HT-29 (cell line): ENCODE data around the gene ATG9A. TPM values are rescaled to one million over a fixed set of nuclear protein-coding genes. Genes with fewer than 3 reads are reported as not detected.
A peak's percentile ranks its signal among the peaks of the same experiment; 100 is the strongest.
"Not testable (repeated sequence)": the region's sequence is repeated elsewhere in the genome, so short reads cannot be mapped to it uniquely, and the experiment has no call there.

ENCODE experiments used
- DNase-seq: peaks from one replicate; pipeline ENCODE4 v3.0.0-alpha.2; 2015; ENCODE audit warnings: low spot score
- total RNA-seq: library from RNA; depleted of rRNA; stranded (reverse); fragments of >200 nt; shearing (Covaris generic); gene quantifications from 2 replicates; pipeline ENCODE4 v1.2.3, GENCODE V29; 2014

Gene ATG9A
- total RNA-seq, 1 experiment from 2014 or later, result 107 TPM

DNA sequence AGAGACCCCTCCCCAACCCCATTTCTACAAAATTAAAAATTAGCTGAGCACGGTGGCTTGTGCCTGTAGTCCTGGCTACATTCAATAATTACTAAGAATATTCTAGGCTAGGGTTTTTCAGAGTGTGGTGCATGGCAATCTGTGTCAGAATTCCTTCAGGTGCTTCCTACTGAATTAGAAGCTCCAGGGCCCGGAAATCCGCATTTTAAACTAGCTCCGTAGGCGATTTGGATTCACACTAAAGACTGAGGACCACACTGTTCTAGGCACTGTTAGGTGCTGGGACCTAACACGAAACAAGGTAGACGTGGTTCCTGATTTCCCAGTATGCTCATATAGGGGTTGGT, 23.5 kb downstream of the ATG9A start:
- DNase-seq, result no peak

DNA sequence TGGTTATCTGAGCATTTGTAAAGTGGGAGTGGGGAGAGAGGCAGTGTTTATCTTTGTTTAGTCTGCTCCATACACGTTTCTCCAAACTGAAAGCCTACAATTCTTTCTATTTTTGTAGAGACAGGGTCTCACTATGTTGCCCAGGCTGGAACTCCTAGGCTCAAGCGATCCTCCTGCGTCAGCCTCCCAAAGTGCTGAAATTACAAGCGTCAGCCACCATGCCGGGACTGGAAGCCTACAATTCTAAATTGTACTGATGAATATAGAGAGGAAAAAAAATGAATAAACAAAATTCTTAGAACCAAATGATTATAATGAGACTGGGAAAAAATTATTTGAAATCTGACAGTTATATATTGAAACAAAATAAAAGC, 24.3 kb downstream of the ATG9A start:
- no peak for DNase-seq

DNA sequence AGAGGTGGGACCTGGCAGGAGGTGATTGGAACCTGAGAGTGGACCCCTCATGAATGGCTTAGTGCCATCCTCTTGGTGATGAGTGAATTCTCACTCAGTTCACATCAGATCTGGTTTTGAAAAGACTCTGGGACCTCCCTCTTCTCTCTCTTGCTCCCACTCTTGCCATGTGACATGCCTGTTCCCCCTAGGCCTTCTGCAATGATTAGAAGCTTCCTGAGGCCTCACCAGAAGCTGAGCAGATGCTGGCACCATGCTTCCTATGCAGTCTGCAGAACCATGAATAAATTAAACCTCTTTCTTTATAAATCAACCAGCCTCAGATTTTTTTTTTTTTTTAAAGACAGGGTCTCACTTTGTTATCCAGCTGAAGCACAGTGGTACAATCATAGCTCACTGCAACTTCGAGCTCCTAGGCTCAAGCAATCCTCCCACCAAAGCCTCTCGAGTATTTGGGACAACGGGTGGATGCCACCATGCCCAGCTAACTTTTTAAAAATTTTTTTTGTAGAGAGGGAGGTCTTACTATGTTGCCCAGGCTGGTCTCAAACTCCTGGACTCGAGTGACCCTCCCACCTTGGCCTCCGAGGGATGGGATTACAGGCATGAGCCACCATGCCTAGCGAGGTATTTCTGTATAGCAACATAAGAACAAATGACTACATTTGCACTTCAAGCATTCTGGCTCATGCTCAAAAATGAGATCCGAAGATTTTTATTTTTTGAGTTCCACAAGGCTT, 24.8 kb downstream of the ATG9A start:
- DNase-seq, result no peak

DNA sequence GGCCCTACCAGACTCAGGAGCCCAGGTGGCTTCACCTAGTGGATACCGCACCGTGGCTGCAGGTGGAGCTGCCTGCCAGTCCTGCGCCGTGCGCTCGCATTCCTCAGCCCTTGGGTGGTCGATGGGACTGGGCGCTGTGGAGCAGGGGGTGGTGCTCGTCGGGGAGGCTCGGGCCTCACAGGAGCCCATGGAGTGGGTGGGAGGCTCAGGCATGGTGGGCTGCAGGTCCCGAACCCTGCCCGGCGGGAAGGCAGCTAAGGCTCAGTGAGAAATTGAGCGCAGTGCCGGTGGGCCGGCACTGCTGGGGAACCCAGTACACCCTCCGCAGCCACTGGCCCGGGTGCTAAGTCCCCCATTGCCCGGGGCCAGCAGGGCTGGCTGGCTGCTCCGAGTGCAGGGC, 28.1 kb downstream of the ATG9A start:
- DNase-seq, result not testable (repeated sequence)

DNA sequence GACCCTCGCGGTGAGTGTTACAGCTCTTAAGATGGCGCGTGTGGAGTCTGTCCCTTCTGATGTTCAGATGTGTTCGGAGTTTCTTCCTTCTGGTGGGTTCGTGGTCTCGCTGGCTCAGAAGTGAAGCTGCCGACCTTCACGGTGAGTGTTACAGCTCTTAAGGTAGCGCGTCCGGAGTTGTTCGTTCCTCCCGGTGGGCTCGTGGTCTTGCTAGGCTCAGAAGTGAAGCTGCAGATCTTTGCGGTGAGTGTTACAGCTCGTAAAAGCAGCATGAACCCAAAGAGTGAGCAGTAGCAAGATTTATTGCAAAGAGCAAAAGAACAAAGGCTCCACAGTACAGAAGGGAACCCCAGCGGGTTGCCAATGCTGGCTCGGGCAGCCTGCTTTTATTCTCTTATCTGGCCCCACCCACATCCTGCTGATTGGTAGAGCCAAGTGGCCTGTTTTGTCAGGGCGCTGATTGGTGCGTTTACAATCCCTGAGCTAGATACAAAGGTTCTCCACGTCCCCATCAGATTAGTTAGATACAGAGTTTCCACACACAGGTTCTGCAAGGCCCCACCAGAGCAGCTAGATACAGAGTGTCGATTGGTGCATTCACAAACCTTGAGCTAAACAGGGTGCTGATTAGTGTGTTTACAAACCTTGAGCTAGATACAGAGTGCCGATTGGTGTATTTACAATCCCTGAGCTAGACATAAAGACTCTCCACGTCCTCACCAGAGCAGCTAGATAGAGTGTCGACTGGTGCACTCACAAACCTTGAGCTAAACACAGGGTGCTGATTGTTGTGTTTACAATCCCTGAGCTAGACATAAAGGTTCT, 28.7 kb downstream of the ATG9A start:
- not testable (repeated sequence) for DNase-seq

DNA sequence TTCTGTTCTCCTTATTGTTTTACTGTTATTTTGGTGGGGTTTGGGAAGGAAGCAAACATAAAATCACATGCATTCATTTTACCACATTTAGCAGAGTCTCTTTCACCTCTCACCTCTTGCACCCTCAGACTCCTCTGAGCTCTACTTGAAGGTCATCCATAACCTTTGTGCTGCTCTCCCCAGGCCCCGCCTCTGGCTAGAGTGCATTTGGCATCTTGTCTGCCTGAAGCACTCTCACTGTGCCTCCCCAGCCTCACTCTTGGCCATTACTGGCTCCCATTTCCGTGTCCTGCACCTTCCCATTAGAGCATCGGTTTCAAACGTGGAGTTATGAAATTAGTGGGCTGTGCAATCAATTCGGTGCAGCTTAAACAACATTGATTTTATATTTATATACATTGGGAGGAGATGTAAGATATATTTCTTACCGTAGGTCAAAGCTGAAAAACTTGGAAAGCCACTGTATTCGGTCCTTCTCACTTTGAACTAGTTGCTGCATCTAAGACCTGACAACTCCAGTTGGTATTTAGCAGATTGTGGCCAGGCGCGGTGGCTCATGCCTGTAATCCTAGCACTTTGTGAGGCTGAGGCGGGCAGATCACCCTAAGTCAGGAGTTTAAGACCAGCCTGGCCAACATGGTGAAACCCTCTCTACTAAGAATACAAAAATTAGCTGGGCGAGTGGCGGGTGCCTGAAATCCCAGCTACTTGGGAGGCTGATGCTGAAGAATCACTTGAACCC, 29.8 kb downstream of the ATG9A start:
- no peak for DNase-seq

DNA sequence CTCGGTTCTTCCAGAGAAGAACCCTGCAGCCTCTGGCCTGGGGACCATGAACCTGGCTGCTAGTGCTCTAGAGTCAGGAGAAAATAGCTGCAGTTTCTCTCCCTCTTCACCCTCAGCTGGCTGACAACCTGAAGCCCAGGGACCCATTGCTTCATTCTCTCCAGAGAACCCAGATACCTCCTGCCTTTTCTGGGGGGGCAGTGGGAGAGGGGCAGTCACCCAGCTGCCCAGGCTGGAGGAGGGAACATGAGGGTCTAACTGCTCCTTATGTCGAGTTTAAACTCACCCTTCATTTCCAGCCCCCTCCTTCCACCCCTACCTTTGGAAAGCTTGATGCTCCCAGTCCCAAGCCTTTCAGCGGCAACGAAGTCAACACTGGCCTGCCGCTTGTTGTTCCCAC, 30.5 kb downstream of the ATG9A start:
- no peak for DNase-seq

DNA sequence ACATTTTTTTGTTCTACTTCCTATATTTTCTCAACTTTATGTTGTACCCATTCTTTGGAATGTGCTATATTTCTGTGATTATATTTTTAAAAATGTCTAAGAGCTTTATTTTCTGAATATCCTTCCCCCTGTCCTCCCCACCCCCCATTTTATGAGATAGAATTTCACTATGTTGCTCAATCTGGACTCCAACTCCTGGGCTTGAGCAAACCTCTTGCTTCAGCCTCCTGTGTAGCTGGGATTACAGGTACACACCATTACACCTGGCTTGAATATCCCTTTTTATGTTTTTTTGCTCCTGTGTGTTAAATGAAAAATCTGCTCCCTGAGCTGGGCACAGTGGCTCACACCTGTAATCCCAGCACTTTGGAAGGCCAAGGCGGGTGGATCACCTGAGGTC, 32.0 kb downstream of the ATG9A start:
- no peak for DNase-seq

DNA sequence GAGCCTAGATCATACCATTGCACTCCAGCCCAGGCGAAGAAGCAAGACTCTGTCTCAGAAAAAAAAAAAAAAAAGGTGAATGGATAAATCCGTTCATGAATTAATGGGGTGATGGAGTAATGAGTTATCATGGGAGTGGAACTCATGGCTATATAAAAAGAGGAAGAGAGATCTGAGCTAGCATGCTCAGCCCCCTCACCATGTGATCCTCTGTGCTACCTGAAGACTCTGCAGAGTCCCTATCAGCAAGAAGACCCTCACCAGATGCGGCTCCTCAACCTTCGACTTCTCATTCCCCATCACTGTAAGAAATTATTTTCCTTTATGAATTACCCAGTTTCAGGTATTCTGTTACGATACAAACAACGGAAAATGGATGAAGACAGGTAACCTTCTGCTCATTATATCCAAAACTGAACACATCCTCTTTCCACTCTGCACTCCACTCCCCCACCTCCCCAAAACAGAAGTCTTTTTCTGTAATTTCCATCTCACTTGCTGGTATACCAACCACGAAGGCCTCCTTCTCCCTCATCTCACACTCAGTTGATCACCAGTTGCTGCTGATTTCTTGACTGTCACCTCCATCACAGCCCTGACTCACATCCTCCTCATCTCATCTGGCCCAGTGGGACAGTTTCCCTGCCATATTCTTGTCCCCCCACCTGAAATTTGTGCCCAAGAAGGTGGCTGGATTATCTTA, 42.5 kb downstream of the ATG9A start:
- no peak for DNase-seq

DNA sequence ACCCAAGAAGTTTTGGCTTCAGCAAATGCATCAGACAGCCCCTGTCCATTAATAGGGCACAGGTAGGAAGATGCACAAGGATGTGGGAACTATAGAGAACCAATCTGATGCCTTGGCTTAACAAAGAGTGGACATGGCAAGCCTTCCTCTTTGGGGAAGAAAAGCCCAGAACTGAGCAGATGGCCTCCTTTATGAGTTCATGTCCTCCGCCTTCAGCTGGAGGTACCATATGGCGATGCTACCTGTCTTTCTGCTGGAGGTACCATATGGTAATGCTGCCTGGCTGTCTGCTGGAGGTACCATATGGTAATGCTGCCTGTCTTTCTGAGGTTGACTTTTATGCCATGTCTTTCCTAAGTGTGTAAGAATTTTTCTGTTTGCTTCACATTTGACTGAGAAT, 45.3 kb downstream of the ATG9A start:
- no peak for DNase-seq

DNA sequence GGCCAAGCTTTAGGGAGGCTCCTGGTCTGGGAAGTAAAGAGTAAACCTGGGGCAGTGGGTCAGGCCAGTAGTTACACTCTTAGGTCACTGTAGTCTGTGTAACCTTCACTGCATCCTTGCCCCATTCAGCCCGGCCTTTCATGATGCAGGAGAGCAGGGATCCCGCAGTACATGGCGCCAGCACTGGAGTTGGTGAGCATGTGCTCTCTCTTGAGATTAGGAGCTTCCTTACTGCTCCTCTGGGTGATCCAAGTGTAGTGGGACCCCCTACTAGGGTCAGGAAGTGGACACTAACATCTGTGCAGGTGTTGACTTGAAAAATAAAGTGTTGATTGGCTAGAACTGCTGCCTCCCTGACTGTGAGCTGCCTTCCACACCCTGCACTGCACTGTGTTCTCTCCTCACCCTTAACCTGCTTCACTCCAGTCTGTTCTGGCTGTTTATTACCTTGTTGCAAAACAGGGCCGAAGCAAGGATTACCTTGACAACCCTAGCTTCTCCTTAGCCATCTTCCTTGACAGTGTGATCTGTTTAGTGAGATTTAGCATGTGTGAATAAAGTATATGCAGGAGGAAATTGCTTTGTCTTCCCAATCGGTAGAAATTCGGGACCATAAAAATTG, 46.2 kb downstream of the ATG9A start:
- DNase-seq, result no peak

DNA sequence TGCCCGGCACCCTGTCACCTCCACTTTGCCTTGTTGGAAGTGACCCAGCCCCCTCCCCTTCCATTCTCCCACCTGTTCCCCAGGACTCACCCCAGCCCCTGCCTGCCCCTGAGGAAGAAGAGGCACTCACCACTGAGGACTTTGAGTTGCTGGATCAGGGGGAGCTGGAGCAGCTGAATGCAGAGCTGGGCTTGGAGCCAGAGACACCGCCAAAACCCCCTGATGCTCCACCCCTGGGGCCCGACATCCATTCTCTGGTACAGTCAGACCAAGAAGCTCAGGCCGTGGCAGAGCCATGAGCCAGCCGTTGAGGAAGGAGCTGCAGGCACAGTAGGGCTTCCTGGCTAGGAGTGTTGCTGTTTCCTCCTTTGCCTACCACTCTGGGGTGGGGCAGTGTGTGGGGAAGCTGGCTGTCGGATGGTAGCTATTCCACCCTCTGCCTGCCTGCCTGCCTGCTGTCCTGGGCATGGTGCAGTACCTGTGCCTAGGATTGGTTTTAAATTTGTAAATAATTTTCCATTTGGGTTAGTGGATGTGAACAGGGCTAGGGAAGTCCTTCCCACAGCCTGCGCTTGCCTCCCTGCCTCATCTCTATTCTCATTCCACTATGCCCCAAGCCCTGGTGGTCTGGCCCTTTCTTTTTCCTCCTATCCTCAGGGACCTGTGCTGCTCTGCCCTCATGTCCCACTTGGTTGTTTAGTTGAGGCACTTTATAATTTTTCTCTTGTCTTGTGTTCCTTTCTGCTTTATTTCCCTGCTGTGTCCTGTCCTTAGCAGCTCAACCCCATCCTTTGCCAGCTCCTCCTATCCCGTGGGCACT, 46.9 kb downstream of the ATG9A start:
- no peak for DNase-seq

DNA sequence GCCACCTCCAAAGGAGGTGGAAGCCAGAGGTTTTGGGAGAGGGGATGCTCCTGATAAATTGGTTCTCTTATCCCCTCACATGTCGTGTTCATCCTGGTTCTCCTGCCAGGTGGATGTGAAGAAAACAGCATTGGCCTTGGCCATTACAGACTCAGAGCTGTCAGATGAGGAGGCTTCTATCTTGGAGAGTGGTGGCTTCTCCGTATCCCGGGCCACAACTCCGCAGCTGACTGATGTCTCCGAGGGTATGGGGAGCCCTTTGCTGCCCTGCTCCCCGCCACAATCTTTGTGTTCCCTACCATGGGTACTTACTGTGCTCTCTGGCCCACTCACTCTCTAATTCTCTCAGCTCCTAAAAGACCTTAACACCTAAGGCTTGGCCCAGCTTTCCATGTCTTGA, 47.9 kb downstream of the ATG9A start:
- no peak for DNase-seq

DNA sequence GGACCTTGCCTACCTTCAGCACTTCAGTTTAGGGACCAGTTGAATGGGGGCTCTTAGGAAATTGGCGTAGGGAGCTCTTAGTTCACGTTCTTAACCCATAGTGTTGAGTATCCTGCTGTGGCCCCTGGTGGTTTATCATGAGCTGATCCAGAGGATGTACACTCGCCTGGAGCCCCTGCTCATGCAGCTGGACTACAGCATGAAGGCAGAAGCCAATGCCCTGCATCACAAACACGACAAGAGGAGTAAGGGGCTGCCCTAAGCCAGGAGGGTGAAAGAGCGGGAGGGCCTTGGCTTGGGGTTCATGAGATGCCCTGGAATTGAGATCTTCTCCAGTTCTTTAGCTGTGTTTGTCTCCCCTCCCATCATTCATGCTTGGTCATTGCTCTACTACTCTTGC, 48.5 kb downstream of the ATG9A start:
- DNase-seq, result no peak

DNA sequence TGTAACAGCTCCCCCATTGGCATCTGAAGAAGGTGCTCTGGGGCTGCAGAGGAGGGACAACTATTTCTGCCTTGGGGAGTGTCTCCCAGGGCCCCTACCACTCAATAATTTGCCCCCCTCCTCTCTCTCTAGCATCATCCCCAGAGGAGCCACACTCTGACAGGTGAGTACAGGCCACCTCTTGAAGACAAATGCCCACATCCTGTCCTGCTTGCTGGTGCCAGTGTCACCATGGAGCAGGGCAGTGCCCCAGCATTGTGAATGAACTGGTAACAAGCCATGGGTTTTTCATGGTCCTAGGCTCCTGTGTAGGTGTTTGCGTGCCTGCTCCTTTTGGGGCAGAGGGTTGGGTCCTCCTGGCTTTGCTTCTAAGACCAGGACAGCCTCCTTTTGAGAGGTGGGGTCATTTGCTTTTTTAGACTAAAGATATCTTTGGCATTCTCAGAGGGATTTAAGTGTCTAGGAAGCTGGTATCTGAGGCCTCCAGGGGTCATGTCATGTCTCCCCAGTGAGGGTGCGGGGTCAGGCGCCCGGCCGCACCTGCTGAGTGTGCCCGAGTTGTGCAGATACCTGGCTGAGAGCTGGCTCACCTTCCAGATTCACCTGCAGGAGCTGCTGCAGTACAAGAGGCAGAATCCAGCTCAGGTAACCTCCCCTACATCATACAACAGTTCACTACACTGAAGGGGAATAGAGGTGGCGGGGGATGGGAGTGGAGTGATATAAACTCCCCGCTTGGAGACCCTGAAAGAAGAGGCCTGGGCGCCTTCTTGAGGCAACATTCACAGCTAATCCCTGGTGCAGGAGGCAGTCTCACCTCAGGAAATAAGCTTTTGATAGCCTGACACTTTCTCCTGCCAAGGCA, 49.6 kb downstream of the ATG9A start:
- no peak for DNase-seq

DNA sequence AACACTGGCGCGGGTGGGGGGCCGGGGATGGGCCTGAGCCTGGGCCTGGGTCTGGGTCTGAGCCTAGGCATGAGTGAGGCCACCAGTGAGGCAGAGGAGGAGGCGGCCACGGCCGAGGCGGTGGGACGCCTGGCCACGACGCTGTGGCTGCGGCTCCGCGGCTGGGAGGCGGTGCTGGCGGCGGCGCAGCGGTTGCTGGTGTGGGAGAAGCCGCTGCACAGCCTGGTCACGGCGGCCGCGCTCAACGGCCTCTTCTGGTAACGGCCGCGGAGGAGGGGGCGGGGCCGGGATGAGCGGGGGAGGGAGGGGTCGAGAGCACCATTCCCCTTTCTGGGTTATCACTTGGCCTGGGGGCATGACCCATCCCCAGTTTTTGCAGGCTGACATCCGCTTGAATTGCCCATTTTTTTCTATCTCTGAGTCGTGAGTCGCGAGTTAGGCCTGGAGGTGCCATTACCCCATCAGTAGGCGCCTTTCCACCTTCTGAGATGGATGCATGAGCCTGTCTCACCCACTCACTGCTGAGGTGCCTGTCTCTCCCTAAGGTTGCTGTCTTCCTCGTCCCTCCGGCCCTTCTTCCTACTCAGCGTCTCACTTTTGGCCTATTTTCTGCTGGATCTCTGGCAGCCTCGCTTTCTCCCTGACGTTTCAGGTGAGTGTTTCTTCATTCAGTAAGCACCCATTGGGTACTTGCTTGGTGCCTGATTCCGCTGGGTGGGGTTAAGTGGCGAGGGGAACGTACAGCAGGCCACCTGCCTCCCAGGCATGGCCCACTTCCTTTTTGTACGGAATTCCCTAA, 50.9 kb downstream of the ATG9A start:
- peak; percentile 37 for DNase-seq

DNA sequence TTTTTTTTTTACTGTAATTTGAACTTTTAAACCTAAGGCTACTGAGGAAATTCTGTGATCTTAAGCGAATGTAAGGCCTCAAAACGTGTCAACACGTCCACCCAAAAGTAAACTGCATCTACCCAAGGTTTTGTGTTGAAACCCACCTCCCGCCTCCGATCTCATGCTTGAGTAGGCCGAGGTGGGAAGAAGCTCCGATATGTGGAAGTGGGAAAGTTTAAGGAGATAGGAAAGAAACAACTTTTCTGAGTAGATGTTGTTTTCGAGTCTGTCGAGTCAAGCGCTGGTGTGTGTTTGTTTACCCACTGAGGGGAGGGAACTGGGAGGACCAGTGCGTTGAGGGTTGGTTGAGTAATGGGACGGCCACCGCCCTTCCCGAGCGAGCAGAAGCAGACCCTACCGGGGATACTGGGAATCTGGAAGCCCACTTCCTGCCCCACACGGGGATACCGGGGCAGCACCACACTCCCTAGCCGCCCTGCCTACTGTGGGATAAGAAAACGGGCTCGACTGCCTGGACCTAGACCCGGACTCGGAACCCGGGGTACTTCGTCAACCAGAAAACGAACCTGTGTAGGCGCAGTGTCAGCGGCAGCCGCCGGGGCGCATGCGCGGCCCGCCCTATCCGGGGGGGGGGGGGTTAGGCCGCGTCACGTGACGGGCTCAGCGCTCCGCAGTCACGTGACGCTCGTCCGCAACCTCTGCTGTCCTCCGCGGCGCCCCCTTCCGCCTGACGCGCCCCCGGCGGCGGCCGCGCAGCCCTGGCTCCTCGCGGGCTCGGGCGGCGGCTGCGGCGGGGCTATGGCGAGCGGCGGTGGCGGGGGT, 51.7 kb downstream of the ATG9A start, which contains the start of gene RETREG2:
TSS of gene RETREG2 (plus strand) at position 724 of the 825 bp plus-strand sequence. CDS start at position 802, 78 bp downstream.
- DNase-seq, result peak; percentile 91
